NB4 (cell line): ENCODE data around the gene ANKS1B.

Experiments
- DNase-seq: peaks from one replicate; pipeline ENCODE4 v3.0.0; 2010; ENCODE audit warnings: low read depth
- H3K4me3 ChIP-seq: one replicate; pipeline ENCODE4 v1.5.1; 2011; ENCODE audit warnings: mild to moderate bottlenecking, low read depth, low read length, moderate library complexity
- CTCF ChIP-seq: IDR thresholded peaks from one replicate; pipeline ENCODE4 v1.5.1; 2012; ENCODE audit warnings: low read depth, low read length
- MYC ChIP-seq: IDR thresholded peaks from 2 replicates; pipeline ENCODE4 v1.6.1; 2011; ENCODE audit warnings: low read depth, low read length
- POLR2A ChIP-seq: IDR thresholded peaks from 2 replicates; pipeline ENCODE4 v1.6.1; 2011; ENCODE audit warnings: mild to moderate bottlenecking; ENCODE audit not compliant: insufficient read length; ENCODE audit errors: extremely low read depth
- TF ChIP-seq, protein P1 (sequence below): IDR thresholded peaks from 2 replicates; pipeline ENCODE4 v1.6.1; 2011; ENCODE audit warnings: low read depth, low read length

Gene ANKS1B

DNA sequence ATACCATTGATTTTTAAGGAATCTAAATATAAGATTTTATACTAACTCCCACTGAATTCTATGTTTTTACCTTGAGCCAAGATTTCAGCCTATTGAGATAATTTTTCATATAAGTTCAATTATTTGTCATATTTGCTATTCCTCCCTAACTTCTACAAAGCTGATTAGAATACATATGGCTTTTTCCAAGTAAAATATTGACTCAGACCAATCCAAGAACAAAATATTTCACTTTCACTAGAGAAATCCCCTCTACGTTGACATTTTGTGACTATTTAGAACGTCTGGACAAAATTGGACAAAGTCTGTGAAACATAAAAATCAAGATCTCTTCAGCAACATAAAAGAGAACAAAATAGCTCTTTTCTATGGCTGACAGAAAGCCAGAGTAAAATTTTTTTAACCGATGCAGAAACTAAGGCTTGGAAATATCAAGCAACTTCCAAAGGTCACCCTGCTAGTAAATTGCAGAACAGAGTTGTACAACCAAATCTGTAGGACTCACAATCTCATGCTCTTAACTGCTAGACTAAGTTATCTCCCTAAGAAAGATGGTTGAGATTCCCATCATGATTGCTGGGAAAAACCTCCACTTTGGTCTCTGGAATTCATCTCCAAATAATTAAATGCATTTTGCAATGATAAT lies 219.1 kb downstream of the ANKS1B start:
- no peak for TF ChIP-seq POLR2A
- TF ChIP-seq CTCF = no peak
- TF ChIP-seq MYC = no peak
- TF ChIP-seq, protein P1, sequence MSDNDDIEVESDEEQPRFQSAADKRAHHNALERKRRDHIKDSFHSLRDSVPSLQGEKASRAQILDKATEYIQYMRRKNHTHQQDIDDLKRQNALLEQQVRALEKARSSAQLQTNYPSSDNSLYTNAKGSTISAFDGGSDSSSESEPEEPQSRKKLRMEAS = no peak
- no peak overlapping the region for H3K4me3 ChIP-seq
- no peak for DNase-seq

- no peak for DNase-seq
- no peak overlapping the region for H3K4me3 ChIP-seq
- no peak for TF ChIP-seq MYC
- no peak for TF ChIP-seq POLR2A
- TF ChIP-seq CTCF = no peak
- TF ChIP-seq, protein P1 = no peak
Measured at GRCh38 chr12:99759444-99759843, 225.3 kb downstream of the ANKS1B start.

DNA sequence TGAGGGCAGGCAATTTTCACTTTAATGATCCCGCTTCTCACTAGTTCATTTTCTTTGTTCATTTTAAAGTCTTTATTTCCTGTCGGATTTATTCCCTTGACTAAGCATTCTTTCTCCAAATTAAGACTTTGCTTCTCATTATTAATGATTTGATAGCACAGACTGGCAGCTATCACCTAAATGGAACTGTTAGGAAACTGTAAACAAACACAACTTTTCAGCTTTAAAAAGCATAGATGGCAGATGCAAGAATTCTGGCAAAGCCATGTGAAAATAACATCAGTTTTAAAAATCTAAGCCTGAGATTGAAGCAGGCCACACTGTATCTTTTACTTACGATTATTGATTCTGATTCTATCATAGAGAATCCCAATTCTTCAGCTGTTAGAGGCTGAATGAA lies 225.7 kb downstream of the ANKS1B start:
- TF ChIP-seq CTCF (no peak), MYC (no peak), POLR2A (no peak)
- TF ChIP-seq, protein P1 = no peak

GRCh38 chr12:99752740-99753139 lies 232.0 kb downstream of the ANKS1B start:
- no peak for DNase-seq
- TF ChIP-seq MYC = no peak
- TF ChIP-seq, protein P1 = no peak
- no peak for TF ChIP-seq POLR2A
- TF ChIP-seq CTCF = no peak
- H3K4me3 ChIP-seq = no peak overlapping the region

More for the DNA sequence above, 225.7 kb downstream of the ANKS1B start:
- no peak overlapping the region for H3K4me3 ChIP-seq
- no peak for DNase-seq

DNA sequence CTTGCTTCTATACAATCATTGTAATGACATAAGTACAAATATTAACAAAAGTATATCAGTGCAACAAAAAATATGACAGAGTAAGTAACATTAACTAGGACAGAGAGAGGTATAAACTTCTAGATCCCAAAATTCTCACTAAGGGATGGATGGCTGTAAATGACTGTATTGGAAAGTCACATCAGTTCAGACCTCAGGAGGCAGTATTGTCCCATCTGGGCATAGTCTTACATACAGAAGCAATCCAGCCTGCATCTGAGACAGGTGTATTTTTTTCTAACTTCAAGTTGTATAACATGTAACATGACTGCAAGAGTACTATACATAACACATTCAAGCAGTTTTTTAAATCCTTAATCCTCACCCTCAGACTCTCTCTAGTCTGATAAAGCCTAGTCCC lies 238.2 kb downstream of the ANKS1B start:
- peak; percentile 6 for DNase-seq
- TF ChIP-seq, protein P1 = no peak
- TF ChIP-seq POLR2A (no peak), CTCF (no peak), MYC (no peak)
- H3K4me3 ChIP-seq = no peak overlapping the region

DNA sequence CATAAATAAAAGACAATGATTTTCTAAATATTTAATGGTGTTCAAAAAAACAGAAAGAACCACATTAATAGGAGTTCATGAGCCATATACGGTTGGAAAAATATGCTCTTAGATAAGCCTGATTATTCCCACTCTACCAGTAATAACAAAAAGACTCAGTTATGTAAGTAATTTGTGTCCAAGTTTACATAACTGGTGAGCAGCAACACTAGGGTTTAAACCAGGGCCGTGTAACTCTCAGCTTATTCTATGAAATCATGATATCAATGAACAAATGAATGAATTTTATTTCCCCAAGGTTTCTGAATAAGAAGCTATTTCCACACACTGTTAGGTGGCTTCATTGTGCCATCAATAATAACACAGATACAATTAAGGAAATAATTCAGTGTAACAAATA lies 238.8 kb downstream of the ANKS1B start:
- TF ChIP-seq, protein P1 = no peak
- TF ChIP-seq MYC (no peak), CTCF (no peak), POLR2A (no peak)
- no peak overlapping the region for H3K4me3 ChIP-seq
- DNase-seq = no peak
